ENCODE results near the gene SAMD9L.

GRCh38 chr7:93146036-93146435, 2.1 kb downstream of the SAMD9L start:
- TF ChIP-seq CTCF (IDR thresholded peaks at IDR 0.05) (no peak), POLR2A (IDR thresholded peaks at IDR 0.05) (no peak)
